ENCODE data around the gene TMEM38B.

GRCh38 chr9:105696219-105696793 is 2.0 kb downstream of the TMEM38B start:
- TF ChIP-seq CTCF (conservative IDR thresholded peaks at IDR 0.05) (no peak), EZH2 (IDR thresholded peaks at IDR 0.05; ENCODE audit: low read depth) (no peak)

Data from PC-9 (cell line).